Trophoblast cell (in vitro differentiated cells and primary cell): Measurements from ENCODE around the gene KIR3DL2.

Experiments
- DNase-seq, 2 donors: peaks; one replicate each; pipeline ENCODE4 v3.0.0-alpha.2; 2016
- H2AFZ ChIP-seq: 2 replicates; pipeline ENCODE4 v1.6.1; 2013; ENCODE audit warnings: low read length, moderate library complexity, mild to moderate bottlenecking; ENCODE audit not compliant: insufficient read depth, poor library complexity
- H2AK5ac ChIP-seq: 2 replicates; pipeline ENCODE4 v1.6.1; 2013; ENCODE audit warnings: mild to moderate bottlenecking, low read length
- H2BK120ac ChIP-seq: 2 replicates; pipeline ENCODE4 v1.6.1; 2013; ENCODE audit warnings: low read length, mild to moderate bottlenecking, moderate library complexity; ENCODE audit not compliant: insufficient read depth, poor library complexity
- H2BK12ac ChIP-seq: 2 replicates; pipeline ENCODE4 v1.6.1; 2013; ENCODE audit warnings: mild to moderate bottlenecking, low read length, moderate library complexity
- H2BK5ac ChIP-seq: 2 replicates; pipeline ENCODE4 v1.6.1; 2013; ENCODE audit warnings: low read length, low read depth, moderate library complexity, mild to moderate bottlenecking; ENCODE audit not compliant: poor library complexity
- H3K14ac ChIP-seq: 2 replicates; pipeline ENCODE4 v1.6.1; 2013; ENCODE audit warnings: mild to moderate bottlenecking, low read length
- H3K18ac ChIP-seq: 2 replicates; pipeline ENCODE4 v1.6.1; 2013; ENCODE audit warnings: mild to moderate bottlenecking, low read length
- H3K23ac ChIP-seq: 2 replicates; pipeline ENCODE4 v1.6.1; 2013; ENCODE audit warnings: low read length
- H3K27ac ChIP-seq: 2 replicates; pipeline ENCODE4 v1.5.1; 2013; ENCODE audit warnings: low read depth, mild to moderate bottlenecking, inconsistent platforms, low read length, moderate library complexity
- H3K27me3 ChIP-seq: 2 replicates; pipeline ENCODE4 v1.6.1; 2013; ENCODE audit warnings: inconsistent platforms, mild to moderate bottlenecking, low read length, moderate library complexity; ENCODE audit not compliant: insufficient read depth
- H3K36me3 ChIP-seq, 2 experiments: 1 replicate in 1 of 2; 2 replicates in 1 of 2; pipeline ENCODE4 v1.6.1; 2013; ENCODE audit warnings: low read length in 2 of 2, mild to moderate bottlenecking in 2 of 2, moderate library complexity in 1 of 2; ENCODE audit not compliant: insufficient read depth in 2 of 2, control insufficient read depth in 1 of 2
- H3K4ac ChIP-seq: 2 replicates; pipeline ENCODE4 v1.6.1; 2013; ENCODE audit warnings: low read depth, mild to moderate bottlenecking, low read length, moderate library complexity
- H3K4me1 ChIP-seq, 2 experiments: 1 replicate in 1 of 2; 2 replicates in 1 of 2; pipeline ENCODE4 v1.6.1; 2013; ENCODE audit warnings: low read length in 2 of 2, mild to moderate bottlenecking in 2 of 2, moderate library complexity in 1 of 2; ENCODE audit not compliant: insufficient read depth in 2 of 2, control insufficient read depth in 1 of 2
- H3K4me2 ChIP-seq: 2 replicates; pipeline ENCODE4 v1.6.1; 2013; ENCODE audit warnings: inconsistent platforms, mild to moderate bottlenecking, low read length, moderate library complexity
- H3K4me3 ChIP-seq: 2 replicates; pipeline ENCODE4 v1.5.1; 2013; ENCODE audit warnings: mild to moderate bottlenecking, low read depth, low read length, inconsistent platforms
- H3K79me1 ChIP-seq: one replicate; pipeline ENCODE4 v1.6.1; 2013; ENCODE audit warnings: low read length
- H3K79me2 ChIP-seq: 2 replicates; pipeline ENCODE4 v1.6.1; 2013; ENCODE audit warnings: low read length, mild to moderate bottlenecking; ENCODE audit not compliant: control insufficient read depth, insufficient read depth, poor library complexity
- H3K9ac ChIP-seq: 2 replicates; pipeline ENCODE4 v1.6.1; 2013; ENCODE audit warnings: mild to moderate bottlenecking, low read length
- H3K9me3 ChIP-seq: 2 replicates; pipeline ENCODE4 v1.6.1; 2013; ENCODE audit warnings: low read depth, mild to moderate bottlenecking, control low read depth, inconsistent platforms, low read length; ENCODE audit not compliant: insufficient read depth
- H4K12ac ChIP-seq: 2 replicates; pipeline ENCODE4 v1.6.1; 2013; ENCODE audit warnings: low read depth, mild to moderate bottlenecking, low read length, moderate library complexity
- H4K8ac ChIP-seq: 2 replicates; pipeline ENCODE4 v1.6.1; 2013; ENCODE audit warnings: low read depth, mild to moderate bottlenecking, low read length, moderate library complexity
- H4K91ac ChIP-seq: one replicate; pipeline ENCODE4 v1.6.1; 2013; ENCODE audit warnings: low read depth, mild to moderate bottlenecking, low read length, moderate library complexity
- WGBS: extraction: QIAGEN DNeasy Blood & Tissue Kit; methylation state at CpG from one replicate; pipeline ENCODE4 v1.1.7; 2013; ENCODE audit warnings: missing lambda C conversion rate; ENCODE audit not compliant: insufficient read length, insufficient coverage; ENCODE audit errors: extremely low coverage; 5-methylcytosine and 5-hydroxymethylcytosine counted together

Gene KIR3DL2

DNA sequence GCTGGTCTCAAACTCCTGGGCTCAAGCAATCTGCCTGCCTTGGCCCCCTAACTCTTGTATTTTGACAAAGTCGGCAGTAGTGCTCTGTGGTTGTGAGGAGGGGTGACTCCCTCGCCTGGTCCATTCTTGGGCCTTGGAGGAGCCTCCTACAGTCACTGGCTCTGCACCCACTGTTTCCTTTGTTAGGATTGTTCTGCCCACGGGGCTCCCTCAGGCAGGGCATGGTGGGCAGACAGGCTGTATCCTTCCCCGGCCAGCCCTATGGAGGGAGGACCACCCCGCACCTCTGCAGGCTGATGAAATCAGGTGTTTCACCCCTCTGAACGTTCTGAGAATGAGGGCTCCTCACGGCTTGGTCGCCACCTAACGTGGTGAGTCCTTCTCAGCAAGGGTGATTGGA is 33.0 kb downstream of the KIR3DL2 start:
- no peak overlapping the region for H2BK5ac ChIP-seq
- no peak overlapping the region for H3K4me3 ChIP-seq
- H3K27me3 ChIP-seq: no peaks in the 10 kb centered on the region
- H3K9me3 ChIP-seq: peaks cover 4% of the 10 kb centered on the region
- no peak overlapping the region for H2AK5ac ChIP-seq
- no peak overlapping the region for H2BK120ac ChIP-seq
- peak overlapping the region; percentile 34 for H2BK12ac ChIP-seq
- H3K79me2 ChIP-seq: no peaks in the 10 kb centered on the region
- WGBS: no CpG with 5 or more reads among the region's 9 CpGs
- DNase-seq: no peak
- peaks cover 2% of the 10 kb centered on the region for H3K79me1 ChIP-seq
- no peaks in the 10 kb centered on the region for H3K4me1 ChIP-seq
- no peak overlapping the region for H3K14ac ChIP-seq
- no peak overlapping the region for H3K27ac ChIP-seq
- H3K36me3 ChIP-seq: no peaks in the 10 kb centered on the region
- no peak overlapping the region for H3K4me2 ChIP-seq
- H3K9ac ChIP-seq: no peak overlapping the region
- no peak overlapping the region for H4K12ac ChIP-seq
- no peak overlapping the region for H3K4ac ChIP-seq
- H3K18ac ChIP-seq: no peak overlapping the region
- no peak overlapping the region for H2AFZ ChIP-seq
- no peak overlapping the region for H3K23ac ChIP-seq
- H4K91ac ChIP-seq: peak overlapping the region; percentile 29
- H4K8ac ChIP-seq: no peak overlapping the region

DNA sequence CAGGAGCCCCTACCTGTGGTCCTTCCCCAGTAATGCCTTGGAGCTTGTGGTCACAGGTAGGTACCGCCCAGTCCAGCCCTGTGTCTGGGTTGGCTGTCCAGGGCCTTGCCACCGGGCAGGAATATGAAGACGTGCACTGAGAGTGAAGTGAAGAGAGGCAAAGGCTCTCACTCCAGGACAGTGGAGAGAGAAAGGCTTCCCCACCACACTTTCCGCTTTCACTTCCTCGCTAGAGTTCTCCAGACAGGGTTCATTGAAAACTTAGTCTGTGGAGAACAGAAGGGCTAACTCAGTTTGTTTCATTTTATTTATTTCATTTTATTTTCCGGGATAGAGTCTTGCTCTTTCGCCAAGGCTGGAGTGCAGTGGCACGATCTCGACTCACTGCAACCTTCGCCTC is 38.0 kb downstream of the KIR3DL2 start:
- H3K4me2 ChIP-seq: no peak overlapping the region
- no peak overlapping the region for H3K27ac ChIP-seq
- no peak overlapping the region for H2BK5ac ChIP-seq
- no peak overlapping the region for H4K91ac ChIP-seq
- peaks cover 2% of the 10 kb centered on the region for H3K79me1 ChIP-seq
- H3K4me1 ChIP-seq: peaks cover 0 to 2% of the 10 kb centered on the region in 2 experiments
- no peak for DNase-seq
- no peak overlapping the region for H3K9ac ChIP-seq
- no peak overlapping the region for H4K12ac ChIP-seq
- no peak overlapping the region for H2AFZ ChIP-seq
- no peak overlapping the region for H2AK5ac ChIP-seq
- H3K4me3 ChIP-seq: no peak overlapping the region
- H2BK12ac ChIP-seq: no peak overlapping the region
- no peak overlapping the region for H3K14ac ChIP-seq
- peaks cover 3% of the 10 kb centered on the region for H3K9me3 ChIP-seq
- no peak overlapping the region for H3K23ac ChIP-seq
- no peak overlapping the region for H3K18ac ChIP-seq
- no peak overlapping the region for H2BK120ac ChIP-seq
- no peak overlapping the region for H3K4ac ChIP-seq
- no peak overlapping the region for H4K8ac ChIP-seq
- H3K79me2 ChIP-seq: no peaks in the 10 kb centered on the region
- no peaks in the 10 kb centered on the region for H3K27me3 ChIP-seq
- whole genome bisulfite sequencing: no CpG with 5 or more reads among the region's 10 CpGs
- no peaks in the 10 kb centered on the region for H3K36me3 ChIP-seq

DNA sequence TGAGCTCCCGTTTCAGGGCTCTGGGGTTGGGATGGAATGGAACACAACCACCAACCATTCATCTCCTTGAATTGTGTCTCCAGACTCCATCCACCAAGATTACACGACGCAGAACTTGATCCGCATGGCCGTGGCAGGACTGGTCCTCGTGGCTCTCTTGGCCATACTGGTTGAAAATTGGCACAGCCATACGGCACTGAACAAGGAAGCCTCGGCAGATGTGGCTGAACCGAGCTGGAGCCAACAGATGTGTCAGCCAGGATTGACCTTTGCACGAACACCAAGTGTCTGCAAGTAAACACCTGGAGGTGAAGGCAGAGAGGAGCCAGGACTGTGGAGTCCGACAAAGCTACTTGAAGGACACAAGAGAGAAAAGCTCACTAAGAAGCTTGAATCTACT is 39.3 kb downstream of the KIR3DL2 start:
- no peak overlapping the region for H3K23ac ChIP-seq
- H3K27me3 ChIP-seq: no peaks in the 10 kb centered on the region
- H3K9ac ChIP-seq: no peak overlapping the region
- no peak overlapping the region for H2BK120ac ChIP-seq
- H2BK12ac ChIP-seq: no peak overlapping the region
- H4K8ac ChIP-seq: no peak overlapping the region
- no peaks in the 10 kb centered on the region for H3K79me2 ChIP-seq
- no peaks in the 10 kb centered on the region for H3K9me3 ChIP-seq
- H3K4me2 ChIP-seq: no peak overlapping the region
- no peak overlapping the region for H3K4me3 ChIP-seq
- H3K79me1 ChIP-seq: peaks cover 4% of the 10 kb centered on the region
- no peak for DNase-seq
- H4K91ac ChIP-seq: no peak overlapping the region
- H3K14ac ChIP-seq: no peak overlapping the region
- no peaks in the 10 kb centered on the region for H3K36me3 ChIP-seq
- no peak overlapping the region for H3K18ac ChIP-seq
- WGBS: no CpG with 5 or more reads among the region's 11 CpGs
- H2AK5ac ChIP-seq: no peak overlapping the region
- H3K27ac ChIP-seq: no peak overlapping the region
- H3K4ac ChIP-seq: no peak overlapping the region
- H4K12ac ChIP-seq: no peak overlapping the region
- H3K4me1 ChIP-seq: peaks cover 0 to 6% of the 10 kb centered on the region in 2 experiments
- H2BK5ac ChIP-seq: no peak overlapping the region
- no peak overlapping the region for H2AFZ ChIP-seq

DNA sequence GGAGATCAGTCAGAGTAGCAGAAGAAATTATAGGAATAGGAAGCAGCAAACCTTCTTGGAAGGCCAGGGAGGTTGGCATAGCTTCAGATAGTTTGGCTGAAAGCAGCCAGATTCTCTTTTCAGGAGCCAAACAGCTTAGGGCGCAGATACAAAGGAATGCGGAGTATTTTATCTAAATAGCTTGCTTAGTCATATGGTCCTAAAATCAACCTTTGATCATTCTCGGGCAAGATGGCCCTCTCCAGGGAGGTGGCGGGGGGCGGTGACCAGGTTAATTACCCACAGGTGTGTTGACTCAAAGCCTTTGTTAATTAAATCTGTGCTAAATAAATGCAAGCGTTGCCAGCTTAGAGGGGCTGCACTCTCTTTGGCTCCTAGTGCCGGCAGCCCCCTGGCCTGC is 43.2 kb downstream of the KIR3DL2 start:
- no CpG with 5 or more reads among the region's 7 CpGs for WGBS
- H2BK120ac ChIP-seq: no peak overlapping the region

More for the DNA sequence above, 43.2 kb downstream of the KIR3DL2 start:
- Histone ChIP-seq H2AK5ac (no peak overlapping the region), H2AFZ (peak overlapping the region; percentile 60), H4K12ac (no peak overlapping the region), H3K79me2 (no peaks in the 10 kb centered on the region), H3K4me2 (no peak overlapping the region), H3K4ac (no peak overlapping the region), H3K18ac (no peak overlapping the region), H4K8ac (no peak overlapping the region), H3K9me3 (no peaks in the 10 kb centered on the region), H3K9ac (no peak overlapping the region), H2BK5ac (peak overlapping the region; percentile 50), H3K4me1 (peaks cover 0 to 6% of the 10 kb centered on the region in 2 experiments), H3K4me3 (no peak overlapping the region), H3K14ac (no peak overlapping the region), H3K23ac (no peak overlapping the region), H3K27me3 (no peaks in the 10 kb centered on the region), H3K36me3 (no peaks in the 10 kb centered on the region), H3K79me1 (peaks cover 4% of the 10 kb centered on the region), H3K27ac (peak overlapping the region; percentile 33), H4K91ac (peak overlapping the region; percentile 38), H2BK12ac (no peak overlapping the region)
- peak; percentile 18 to 74 for DNase-seq
